ENCODE results near the gene MLH3. TPM values are rescaled to one million over a fixed set of nuclear protein-coding genes. Genes with fewer than 3 reads are reported as not detected.

Gene MLH3
- total RNA-seq, 1 donor from 2014 or later, result 12.9 TPM

GRCh38 chr14:75063491-75064204 lies 12.4 kb upstream of the MLH3 start, which contains the start of gene ACYP1:
Gene ACYP1, minus strand, starts transcription at chr14:75064024. Its CDS starts 471 bp downstream, at chr14:75063553.
- Histone ChIP-seq H3K4me3 (ENCODE audit: insufficient read depth, low read depth, low read length) (peak within 1 kb of the TSS; percentile 78), H3K27ac (ENCODE audit: low read depth, low read length) (peak within 1 kb of the TSS; percentile 53), H3K27me3 (ENCODE audit: insufficient read depth, low read length) (no peaks in the 10 kb centered on the region), H3K36me3 (ENCODE audit: insufficient read depth, low read length) (no peaks in the 10 kb centered on the region), H3K9me3 (ENCODE audit: insufficient read depth, low read depth, low read length) (no peaks in the 10 kb centered on the region), H2AFZ (ENCODE audit: low read depth, low read length) (peak within 1 kb of the TSS; percentile 82), H3K79me2 (ENCODE audit: insufficient read depth, low read length) (peaks cover 13% of the 10 kb centered on the region), H3K4me1 (ENCODE audit: insufficient read depth, low read length) (peaks cover 6% of the 10 kb centered on the region), H3K9ac (ENCODE audit: low read length) (peak within 1 kb of the TSS; percentile 80), H3K4me2 (ENCODE audit: low read length) (peak within 1 kb of the TSS; percentile 95), H4K20me1 (ENCODE audit: insufficient read depth, low read length) (no peaks in the 10 kb centered on the region)
- no peaks in the 10 kb centered on the region for H3K27me3 Mint-ChIP-seq (ENCODE audit: low read depth, unreplicated experiment)
- H3K4me3 Mint-ChIP-seq (ENCODE audit: unreplicated experiment), result peak within 1 kb of the TSS; percentile 97
- FAIRE-seq (no peak), DNase-seq (ENCODE audit: low read depth) (peak; percentile 63)
- no peaks in the 10 kb centered on the region for H3K36me3 Mint-ChIP-seq (ENCODE audit: low read depth, unreplicated experiment)
- no peaks in the 10 kb centered on the region for H3K4me1 Mint-ChIP-seq (ENCODE audit: low read depth, unreplicated experiment)
- TF ChIP-seq EZH2 (IDR thresholded peaks at IDR 0.05; ENCODE audit: insufficient read depth, low read length) (no peak), CTCF (IDR thresholded peaks at IDR 0.05; ENCODE audit: insufficient read depth, low read depth, low read length) (no peak)
- H3K9me3 Mint-ChIP-seq (ENCODE audit: unreplicated experiment), result no peaks in the 10 kb centered on the region
- peak within 1 kb of the TSS; percentile 28 for H3K27ac Mint-ChIP-seq (ENCODE audit: unreplicated experiment)

- no peak for DNase-seq (ENCODE audit: low read depth)
- H3K27me3 ChIP-seq (ENCODE audit: insufficient read depth, low read length), result no peaks in the 10 kb centered on the region
- H3K4me1 ChIP-seq (ENCODE audit: insufficient read depth, low read length), result peaks cover 6% of the 10 kb centered on the region
- H3K27ac Mint-ChIP-seq (ENCODE audit: unreplicated experiment), result no peak overlapping the region
- peak overlapping the region; percentile 82 for H2AFZ ChIP-seq (ENCODE audit: low read depth, low read length)
- H3K79me2 ChIP-seq (ENCODE audit: insufficient read depth, low read length), result peaks cover 13% of the 10 kb centered on the region
- H3K4me3 ChIP-seq (ENCODE audit: insufficient read depth, low read depth, low read length), result peak overlapping the region; percentile 78
- no peaks in the 10 kb centered on the region for H4K20me1 ChIP-seq (ENCODE audit: insufficient read depth, low read length)
- no peak for FAIRE-seq
- no peaks in the 10 kb centered on the region for H3K9me3 ChIP-seq (ENCODE audit: insufficient read depth, low read depth, low read length)
- H3K9ac ChIP-seq (ENCODE audit: low read length), result peak overlapping the region; percentile 80
- H3K27ac ChIP-seq (ENCODE audit: low read depth, low read length), result no peak overlapping the region
- TF ChIP-seq CTCF (IDR thresholded peaks at IDR 0.05; ENCODE audit: insufficient read depth, low read depth, low read length) (no peak), EZH2 (IDR thresholded peaks at IDR 0.05; ENCODE audit: insufficient read depth, low read length) (no peak)
- H3K36me3 ChIP-seq (ENCODE audit: insufficient read depth, low read length), result no peaks in the 10 kb centered on the region
- peak overlapping the region; percentile 95 for H3K4me2 ChIP-seq (ENCODE audit: low read length)
- no peaks in the 10 kb centered on the region for H3K4me1 Mint-ChIP-seq (ENCODE audit: low read depth, unreplicated experiment)
- H3K9me3 Mint-ChIP-seq (ENCODE audit: unreplicated experiment), result no peaks in the 10 kb centered on the region
- no peaks in the 10 kb centered on the region for H3K36me3 Mint-ChIP-seq (ENCODE audit: low read depth, unreplicated experiment)
- no peaks in the 10 kb centered on the region for H3K27me3 Mint-ChIP-seq (ENCODE audit: low read depth, unreplicated experiment)
- H3K4me3 Mint-ChIP-seq (ENCODE audit: unreplicated experiment), result peak overlapping the region; percentile 97
These were observed 11.7 kb upstream of the MLH3 start for GRCh38 chr14:75063013-75063412.

- Mint-ChIP-seq H3K27ac (ENCODE audit: unreplicated experiment) (no peak overlapping the region), H3K9me3 (ENCODE audit: unreplicated experiment) (no peaks in the 10 kb centered on the region), H3K4me3 (ENCODE audit: unreplicated experiment) (no peak overlapping the region), H3K36me3 (ENCODE audit: low read depth, unreplicated experiment) (no peaks in the 10 kb centered on the region), H3K4me1 (ENCODE audit: low read depth, unreplicated experiment) (no peaks in the 10 kb centered on the region), H3K27me3 (ENCODE audit: low read depth, unreplicated experiment) (no peaks in the 10 kb centered on the region)
- H3K79me2 ChIP-seq (ENCODE audit: insufficient read depth, low read length), result peaks cover 13% of the 10 kb centered on the region
- H3K4me2 ChIP-seq (ENCODE audit: low read length), result no peak overlapping the region
- H2AFZ ChIP-seq (ENCODE audit: low read depth, low read length), result no peak overlapping the region
- TF ChIP-seq EZH2 (IDR thresholded peaks at IDR 0.05; ENCODE audit: insufficient read depth, low read length) (no peak), CTCF (IDR thresholded peaks at IDR 0.05; ENCODE audit: insufficient read depth, low read depth, low read length) (no peak)
- H3K27ac ChIP-seq (ENCODE audit: low read depth, low read length), result no peak overlapping the region
- H3K4me1 ChIP-seq (ENCODE audit: insufficient read depth, low read length), result peaks cover 6% of the 10 kb centered on the region
- no peaks in the 10 kb centered on the region for H3K9me3 ChIP-seq (ENCODE audit: insufficient read depth, low read depth, low read length)
- no peaks in the 10 kb centered on the region for H3K27me3 ChIP-seq (ENCODE audit: insufficient read depth, low read length)
- no peak overlapping the region for H3K4me3 ChIP-seq (ENCODE audit: insufficient read depth, low read depth, low read length)
- FAIRE-seq, result no peak
- no peaks in the 10 kb centered on the region for H3K36me3 ChIP-seq (ENCODE audit: insufficient read depth, low read length)
- no peak for DNase-seq (ENCODE audit: low read depth)
- no peak overlapping the region for H3K9ac ChIP-seq (ENCODE audit: low read length)
- H4K20me1 ChIP-seq (ENCODE audit: insufficient read depth, low read length), result no peaks in the 10 kb centered on the region
These were observed 9.2 kb upstream of the MLH3 start for GRCh38 chr14:75060420-75060819.

Data from astrocyte (in vitro differentiated cells and primary cell).